GM10266 (cell line): Measurements from ENCODE around the gene CD96.

Source experiments
- DNase-seq: peaks from one replicate; pipeline ENCODE4 v3.0.0; 2012; ENCODE audit errors: extremely low spot score
- TF ChIP-seq, protein P1 (sequence below): IDR thresholded peaks from 2 replicates; pipeline ENCODE4 v1.5.1; 2012; ENCODE audit warnings: mild to moderate bottlenecking, low read depth; ENCODE audit not compliant: control insufficient read depth, insufficient read depth; ENCODE audit errors: missing control alignments

The CD96 gene

DNA sequence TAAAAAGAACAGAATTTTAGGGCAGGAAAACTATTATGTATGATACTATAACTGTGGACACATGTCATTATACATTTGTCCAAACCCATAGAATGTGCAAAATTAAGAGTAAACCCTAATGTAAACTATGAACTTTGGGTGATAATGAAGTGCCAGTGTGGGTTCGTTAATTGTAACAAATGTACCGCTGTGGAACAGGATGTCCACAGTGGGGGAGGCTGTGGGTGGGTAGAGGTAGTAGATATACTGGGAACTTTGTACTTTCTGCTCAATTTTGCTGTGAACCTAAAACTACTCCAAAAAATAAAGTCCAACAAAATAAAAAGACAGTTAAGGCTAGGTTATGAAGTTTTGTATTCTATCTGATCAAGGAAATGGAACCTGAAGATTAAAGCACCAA is 24.8 kb downstream of the CD96 start:
- DNase-seq: no peak
- TF ChIP-seq, protein P1, sequence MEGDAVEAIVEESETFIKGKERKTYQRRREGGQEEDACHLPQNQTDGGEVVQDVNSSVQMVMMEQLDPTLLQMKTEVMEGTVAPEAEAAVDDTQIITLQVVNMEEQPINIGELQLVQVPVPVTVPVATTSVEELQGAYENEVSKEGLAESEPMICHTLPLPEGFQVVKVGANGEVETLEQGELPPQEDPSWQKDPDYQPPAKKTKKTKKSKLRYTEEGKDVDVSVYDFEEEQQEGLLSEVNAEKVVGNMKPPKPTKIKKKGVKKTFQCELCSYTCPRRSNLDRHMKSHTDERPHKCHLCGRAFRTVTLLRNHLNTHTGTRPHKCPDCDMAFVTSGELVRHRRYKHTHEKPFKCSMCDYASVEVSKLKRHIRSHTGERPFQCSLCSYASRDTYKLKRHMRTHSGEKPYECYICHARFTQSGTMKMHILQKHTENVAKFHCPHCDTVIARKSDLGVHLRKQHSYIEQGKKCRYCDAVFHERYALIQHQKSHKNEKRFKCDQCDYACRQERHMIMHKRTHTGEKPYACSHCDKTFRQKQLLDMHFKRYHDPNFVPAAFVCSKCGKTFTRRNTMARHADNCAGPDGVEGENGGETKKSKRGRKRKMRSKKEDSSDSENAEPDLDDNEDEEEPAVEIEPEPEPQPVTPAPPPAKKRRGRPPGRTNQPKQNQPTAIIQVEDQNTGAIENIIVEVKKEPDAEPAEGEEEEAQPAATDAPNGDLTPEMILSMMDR: no peak

GRCh38 chr3:111568355-111568754 is 26.4 kb downstream of the CD96 start:
- TF ChIP-seq, protein P1: no peak
- DNase-seq: no peak

DNA sequence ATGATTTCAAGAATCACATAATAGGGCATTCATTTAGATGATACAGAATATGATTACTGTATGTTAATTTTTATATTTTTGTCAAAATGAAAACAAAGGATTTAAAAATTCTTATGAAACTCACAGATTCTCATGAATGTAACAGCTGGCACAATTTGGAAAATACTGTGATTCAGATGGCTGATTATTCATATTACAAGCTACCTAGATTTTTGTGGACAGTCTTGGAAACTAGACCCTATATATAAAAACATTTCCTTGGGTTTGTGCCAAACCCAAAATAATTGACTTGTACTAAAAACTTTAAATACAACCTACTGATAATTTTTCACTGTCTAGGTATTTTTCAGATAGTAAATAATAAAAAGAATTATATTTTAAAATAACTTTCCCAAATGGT is 26.9 kb downstream of the CD96 start:
- DNase-seq: no peak
- TF ChIP-seq, protein P1: no peak

DNA sequence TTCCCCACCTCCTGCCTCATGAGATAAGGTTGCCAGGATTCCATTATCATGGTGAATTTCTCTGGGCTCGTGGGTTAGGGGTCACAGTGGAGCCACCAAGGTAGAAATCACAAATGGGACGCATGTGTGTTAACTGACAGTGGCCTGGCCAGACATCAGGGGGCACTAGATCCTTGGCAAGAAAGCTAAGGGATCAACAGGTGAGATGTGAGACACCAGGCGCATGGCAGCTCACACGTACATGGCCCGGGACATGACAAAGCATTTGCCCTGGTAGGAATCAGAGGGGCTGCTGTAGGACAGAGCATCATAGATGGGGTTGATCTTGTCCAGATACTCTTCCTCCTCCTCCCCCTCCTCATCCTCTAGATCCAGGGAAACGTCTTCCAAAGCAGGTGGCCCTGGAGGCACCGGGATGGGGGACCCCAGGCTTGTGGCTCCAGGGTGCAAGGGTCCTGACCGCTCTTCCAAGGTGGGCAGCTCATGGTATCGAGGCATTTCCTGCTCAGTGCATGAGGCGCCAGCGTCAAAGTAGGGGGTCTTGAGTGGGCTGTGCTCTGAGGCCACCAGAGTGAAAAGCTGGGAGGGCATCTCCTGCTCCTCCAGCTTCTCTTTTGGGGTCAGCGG is 28.5 kb downstream of the CD96 start:
- DNase-seq: no peak
- TF ChIP-seq, protein P1: no peak

GRCh38 chr3:111571282-111571681 is 29.3 kb downstream of the CD96 start:
- TF ChIP-seq, protein P1: no peak
- DNase-seq: no peak

DNA sequence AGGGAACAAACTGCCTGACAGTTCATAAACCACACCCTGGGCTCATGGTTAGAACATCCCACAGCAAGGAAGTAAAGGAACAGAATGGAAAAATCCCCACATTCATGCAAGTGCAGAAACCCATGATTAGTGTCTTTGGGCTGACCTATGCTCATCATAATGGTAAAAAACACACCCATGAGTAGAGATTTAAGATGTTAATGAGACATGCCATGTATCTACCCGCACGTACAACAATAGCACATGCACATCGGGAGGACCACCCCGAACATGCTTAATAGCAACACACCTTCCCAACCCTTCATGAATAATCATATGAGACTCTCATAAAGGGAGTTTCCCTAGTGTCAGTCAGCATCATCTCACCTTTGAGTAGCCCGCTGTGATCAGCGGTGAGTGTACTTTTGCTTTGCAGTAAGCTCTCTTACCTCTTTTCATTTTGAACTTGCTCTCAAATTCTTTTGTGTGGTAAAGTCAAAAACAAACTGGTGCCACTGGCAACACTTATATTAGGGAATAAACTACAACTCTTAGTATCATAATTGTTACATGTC is 30.0 kb downstream of the CD96 start:
- DNase-seq: no peak
- TF ChIP-seq, protein P1: no peak

GRCh38 chr3:111577113-111577512 is 35.1 kb downstream of the CD96 start:
- no peak for DNase-seq
- TF ChIP-seq, protein P1: no peak
